LNCAP (cell line): Measurements from ENCODE around the gene GLYR1.

Experiments
- CTCF ChIP-seq: fragments of 450-650 bp; IDR thresholded peaks from 2 replicates; pipeline ENCODE4 v1.5.1; 2017; ENCODE audit warnings: mild to moderate bottlenecking

The GLYR1 gene

GRCh38 chr16:4846901-4847773, at the start of gene GLYR1, which contains the start of gene UBN1:
TSS of gene GLYR1 (minus strand) at chr16:4847288. CDS start at chr16:4847265, 23 bp downstream.
TSS of gene UBN1 (plus strand) at chr16:4847481. CDS start at chr16:4852918, 5,437 bp downstream.
- no peak for TF ChIP-seq CTCF

GRCh38 chr16:4895366-4895765, 48.3 kb upstream of the GLYR1 start:
- TF ChIP-seq CTCF = no peak

GRCh38 chr16:4894276-4895150, 47.4 kb upstream of the GLYR1 start:
- no peak for TF ChIP-seq CTCF

GRCh38 chr16:4893103-4893862, 46.2 kb upstream of the GLYR1 start:
- no peak for TF ChIP-seq CTCF

GRCh38 chr16:4892361-4893102, 45.4 kb upstream of the GLYR1 start:
- no peak for TF ChIP-seq CTCF

- no peak for TF ChIP-seq CTCF
These were observed 44.8 kb upstream of the GLYR1 start for GRCh38 chr16:4891886-4892216.
